Fibroblast of peridontal ligament (primary cell): ENCODE measurements around the gene DNAJB14.

ENCODE experiments used
- DNase-seq: peaks from one replicate; pipeline ENCODE4 v3.0.0-alpha.2; 2010; ENCODE audit errors: extremely low read depth

The DNAJB14 gene

DNA sequence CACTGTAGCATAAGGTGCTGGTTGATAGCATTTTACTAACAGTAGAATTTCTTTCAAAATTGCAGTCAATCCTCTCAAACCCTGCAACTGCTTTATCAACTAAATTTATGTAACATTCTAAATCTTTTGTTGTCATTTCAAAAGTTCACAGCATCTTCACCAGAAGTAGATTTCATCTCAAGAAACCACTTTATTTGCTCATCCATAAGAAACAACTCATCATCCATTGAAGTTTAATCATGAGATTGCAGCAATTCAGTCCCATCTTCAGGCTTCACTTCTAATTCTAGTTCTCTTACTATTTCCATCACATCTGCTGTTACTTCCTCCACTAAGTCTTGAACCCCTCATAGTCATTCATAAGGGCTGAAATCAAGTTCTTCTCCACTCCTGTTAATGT lies 73.8 kb downstream of the DNAJB14 start:
- no peak for DNase-seq

DNA sequence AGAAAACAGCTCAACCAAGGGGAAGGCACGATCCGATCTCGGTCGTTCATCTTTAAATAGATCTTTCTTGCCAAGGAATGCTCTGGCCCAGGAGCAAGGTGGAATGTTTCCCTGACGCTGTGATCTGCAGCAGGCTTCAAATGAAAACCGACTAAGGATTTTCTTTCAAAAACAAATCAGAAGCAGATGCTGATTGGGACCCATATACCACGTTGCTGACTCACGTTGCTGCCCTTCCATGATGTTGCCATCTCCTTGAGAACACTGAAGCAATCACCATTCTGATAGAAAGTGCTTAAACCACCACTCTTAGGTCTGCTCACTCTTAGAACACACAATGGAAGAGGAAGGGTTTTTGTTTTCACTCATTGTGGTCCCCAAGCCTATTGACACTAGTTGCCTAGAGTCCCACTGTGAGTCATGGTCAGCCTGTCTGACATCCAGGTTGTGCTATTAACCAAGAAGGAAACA lies 78.3 kb downstream of the DNAJB14 start:
- peak; percentile 95 for DNase-seq

DNA sequence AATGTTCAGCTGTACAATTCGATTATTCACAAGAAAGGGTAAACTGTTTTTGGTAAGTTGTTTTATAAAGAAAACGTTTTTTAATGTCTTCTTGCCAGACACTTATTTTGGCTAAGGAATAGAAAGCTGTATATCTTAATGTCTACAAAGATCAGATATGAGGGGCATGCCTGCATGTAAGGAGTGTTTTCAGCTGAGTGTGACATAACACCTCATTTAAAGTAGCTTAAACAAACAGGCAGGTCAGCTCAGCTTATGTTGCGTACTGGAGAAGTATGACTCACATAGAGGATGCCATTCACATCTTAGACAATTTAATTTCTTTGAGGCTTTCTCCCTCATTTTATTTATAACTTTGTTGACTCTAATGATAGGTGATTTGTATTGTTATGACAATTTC lies 82.6 kb downstream of the DNAJB14 start:
- peak; percentile 16 for DNase-seq

DNA sequence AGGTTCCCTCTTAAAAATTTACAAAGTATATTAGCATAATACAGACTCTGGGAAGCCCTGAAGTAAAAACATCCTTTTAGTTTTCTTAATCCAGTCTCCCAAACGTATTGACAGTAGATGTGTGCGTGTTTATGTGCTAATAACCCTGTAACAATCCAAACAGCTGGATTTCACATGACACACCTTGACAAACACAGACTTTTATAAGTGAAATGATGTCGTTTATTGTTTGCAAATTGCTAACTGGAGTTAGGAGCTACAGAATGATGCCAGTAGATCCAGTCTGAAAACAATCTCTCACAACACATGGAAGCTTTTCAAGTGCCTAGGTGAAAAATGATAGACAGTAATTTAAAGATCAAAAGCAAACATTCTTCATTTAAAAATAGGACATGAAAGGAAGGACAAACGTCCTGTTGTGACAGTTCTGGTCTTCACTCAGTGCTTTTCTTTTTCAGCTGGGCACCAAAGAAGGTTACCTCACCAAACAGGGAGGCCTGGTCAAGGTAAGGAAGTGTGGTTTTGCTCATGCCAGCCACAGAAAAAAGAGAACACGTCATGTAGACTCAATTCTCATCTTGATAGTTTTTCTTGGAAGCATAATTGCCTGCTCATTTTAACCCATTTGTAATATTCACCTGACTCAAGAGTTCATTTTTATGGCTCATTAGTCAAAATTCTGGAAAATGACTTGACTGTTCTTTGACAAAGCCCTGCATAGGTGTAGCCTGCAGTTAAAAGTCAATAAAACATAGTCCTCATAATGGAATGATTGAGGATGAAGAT lies 85.1 kb downstream of the DNAJB14 start:
- no peak for DNase-seq

DNA sequence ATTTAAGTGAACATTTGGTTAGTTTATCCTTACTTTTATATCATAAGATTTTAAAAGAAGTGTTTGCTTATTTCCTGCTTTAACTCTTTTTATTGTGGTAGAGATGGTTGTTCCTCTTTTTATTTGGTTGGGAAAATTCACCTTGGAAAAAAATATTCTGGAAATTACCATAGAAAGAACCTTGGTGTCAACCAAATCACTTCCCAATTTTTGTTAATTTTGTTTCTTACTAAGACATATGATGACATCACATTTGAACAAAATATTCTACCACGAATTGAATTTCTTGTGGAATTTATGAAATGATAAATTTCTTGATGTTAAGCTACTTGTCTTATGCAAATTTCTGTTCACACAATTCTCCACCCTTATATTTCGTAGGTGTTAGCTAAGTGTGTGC lies 85.9 kb downstream of the DNAJB14 start:
- no peak for DNase-seq

DNA sequence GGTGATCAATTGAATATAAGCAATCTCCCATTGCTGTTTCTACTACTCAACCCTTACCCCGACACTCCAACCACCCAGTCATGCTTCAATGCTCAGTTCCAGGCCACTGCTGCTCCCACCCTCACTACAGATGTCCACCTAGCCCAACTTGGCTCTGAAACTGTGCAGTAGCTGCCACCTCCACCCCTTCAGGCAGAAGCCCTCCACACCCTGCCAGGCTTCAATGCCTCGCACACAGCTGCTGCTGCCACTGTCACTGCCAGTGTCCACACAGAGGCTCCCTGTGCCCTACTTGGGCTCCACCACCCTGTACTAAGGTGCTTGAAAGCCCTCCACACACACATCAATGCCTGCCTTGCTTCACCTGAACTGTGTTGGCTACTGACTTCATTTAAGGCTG lies 86.8 kb downstream of the DNAJB14 start:
- DNase-seq = no peak

DNA sequence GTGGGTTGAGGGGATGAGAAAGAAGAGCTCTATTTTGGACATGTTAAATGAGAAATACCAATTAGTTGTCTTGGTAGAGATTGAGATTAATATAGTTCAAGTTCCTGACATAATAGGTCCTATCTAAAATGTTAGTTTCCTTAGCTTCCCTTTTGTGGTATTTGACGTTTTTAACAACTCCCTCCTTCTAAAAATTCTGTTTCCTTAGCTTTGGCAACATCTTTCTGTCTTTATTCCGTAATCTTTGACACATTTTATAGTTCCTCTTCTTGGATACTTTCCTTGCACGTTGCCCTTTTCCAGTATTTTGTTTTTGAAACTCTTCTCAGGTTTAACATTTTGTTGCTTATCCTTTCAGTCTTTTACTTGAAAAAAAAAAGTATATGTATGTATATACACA lies 89.1 kb downstream of the DNAJB14 start:
- DNase-seq = no peak

DNA sequence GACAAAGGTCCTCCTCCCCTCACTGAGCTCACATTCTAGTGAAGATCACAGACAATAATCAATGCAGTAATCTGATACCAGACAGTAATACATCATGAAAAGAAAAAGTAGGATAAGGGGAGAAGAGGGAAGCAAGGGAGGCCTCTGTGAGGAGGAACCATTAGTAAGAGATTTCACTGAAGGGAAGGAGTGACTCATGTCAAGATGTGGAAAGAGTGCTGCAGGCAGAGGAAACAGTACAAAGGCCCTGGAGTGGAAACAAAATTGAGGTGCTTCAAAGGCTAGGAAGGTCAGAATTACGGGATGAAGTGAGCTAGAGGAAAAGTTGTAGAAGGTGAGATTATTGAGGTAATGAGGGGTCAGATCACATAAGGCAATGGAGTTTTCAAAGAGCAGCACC lies 90.3 kb downstream of the DNAJB14 start:
- peak; percentile 54 for DNase-seq

DNA sequence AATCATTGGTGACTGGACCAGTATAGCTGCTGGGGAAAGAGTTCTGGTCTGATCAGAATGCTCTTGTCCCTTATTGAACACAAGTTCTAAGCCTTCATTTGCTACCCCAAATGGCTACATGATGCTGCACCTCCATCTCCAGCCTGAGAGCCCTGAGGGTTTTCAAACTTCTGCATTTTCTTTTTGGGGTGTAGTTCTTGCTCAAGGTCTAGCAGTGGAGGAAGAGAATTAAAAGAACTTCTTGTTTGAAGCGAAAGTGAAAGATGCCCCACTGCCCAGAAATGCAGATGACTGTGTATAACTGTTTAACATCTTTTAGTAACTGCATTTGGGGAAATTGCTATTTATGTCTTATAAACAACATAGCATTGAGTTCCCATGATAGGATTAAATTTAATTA lies 90.7 kb downstream of the DNAJB14 start:
- peak; percentile 16 for DNase-seq

DNA sequence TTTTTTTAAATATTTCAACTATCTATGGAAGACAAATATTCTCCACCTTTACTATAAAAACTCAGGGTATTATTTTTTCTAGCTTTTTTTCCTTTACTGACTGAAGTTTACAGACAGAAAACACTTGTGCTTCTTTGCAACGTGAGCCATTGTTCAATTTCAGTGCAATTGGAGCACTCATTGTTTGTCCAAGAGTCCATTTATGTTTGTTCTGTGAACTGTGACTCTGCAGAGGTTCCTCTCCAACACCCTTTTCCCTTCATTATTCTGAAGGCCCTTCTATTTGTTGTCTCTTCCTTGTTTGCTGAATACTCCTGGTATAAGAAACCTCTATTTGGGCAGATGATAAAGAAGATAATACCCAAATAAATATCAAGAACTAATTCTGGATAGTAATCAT lies 92.4 kb downstream of the DNAJB14 start:
- no peak for DNase-seq

DNA sequence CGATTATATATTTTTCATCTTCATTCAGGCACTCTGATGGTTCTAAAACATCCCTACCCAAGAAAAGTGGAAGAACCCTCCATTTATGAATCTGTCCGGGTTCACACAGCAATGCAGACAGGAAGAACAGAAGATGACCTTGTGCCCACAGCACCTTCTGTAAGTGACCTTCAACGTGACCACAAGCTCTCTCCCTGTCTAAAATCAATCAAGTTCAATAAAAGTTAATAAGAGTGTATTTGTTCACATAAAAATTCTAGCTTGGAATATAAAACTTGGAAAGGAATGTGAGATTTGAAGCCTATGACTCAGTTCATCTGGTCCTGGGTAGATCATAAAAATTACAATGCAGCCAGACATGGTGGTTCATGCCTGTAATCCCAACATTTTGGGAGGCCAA lies 93.2 kb downstream of the DNAJB14 start:
- no peak for DNase-seq

DNA sequence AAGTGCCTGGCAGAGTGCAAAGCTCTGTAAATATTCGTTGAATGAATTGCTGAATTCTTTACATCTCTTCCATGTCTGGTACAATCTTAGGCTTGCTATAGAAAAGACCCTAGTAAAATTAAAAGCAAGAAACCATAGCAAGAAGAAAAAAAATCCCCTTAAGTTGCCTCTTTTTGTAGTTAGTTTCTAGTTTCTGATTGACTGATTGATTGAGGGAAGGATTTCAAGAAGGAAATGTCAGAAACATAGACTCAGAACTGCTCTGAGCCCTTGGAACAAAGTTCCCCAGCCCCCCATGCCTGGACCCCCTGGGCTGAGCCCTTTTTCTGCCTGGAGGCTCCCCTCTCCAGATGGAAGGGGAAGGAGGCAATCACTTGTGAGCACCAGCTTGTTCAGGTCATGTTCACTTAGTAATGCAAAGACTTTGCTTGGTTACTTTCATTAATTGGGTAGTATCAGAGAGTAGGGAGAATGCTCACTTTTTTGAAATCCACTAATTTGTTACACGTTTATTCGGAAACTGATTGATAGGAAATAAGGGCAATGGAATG lies 94.1 kb downstream of the DNAJB14 start:
- no peak for DNase-seq

DNA sequence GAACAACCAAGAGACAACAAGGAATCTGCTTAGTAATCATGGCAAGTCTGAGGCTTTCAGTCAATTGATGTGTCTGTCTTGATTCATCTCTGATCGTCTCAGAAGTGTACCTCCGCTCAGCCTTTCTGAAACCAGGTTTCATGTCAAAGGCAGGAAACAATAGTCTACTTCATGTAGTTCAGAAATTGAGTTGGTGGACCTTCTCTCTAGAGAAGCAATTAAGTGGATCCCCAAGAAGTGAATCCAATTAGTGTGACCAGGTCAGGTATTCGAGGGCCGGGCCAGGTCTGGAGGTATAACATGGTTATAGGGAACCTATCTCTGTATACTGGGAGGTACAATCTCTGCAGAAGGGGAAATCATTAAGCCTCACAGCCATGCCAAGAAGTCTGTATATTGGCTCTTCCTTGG lies 97.8 kb downstream of the DNAJB14 start:
- no peak for DNase-seq

DNA sequence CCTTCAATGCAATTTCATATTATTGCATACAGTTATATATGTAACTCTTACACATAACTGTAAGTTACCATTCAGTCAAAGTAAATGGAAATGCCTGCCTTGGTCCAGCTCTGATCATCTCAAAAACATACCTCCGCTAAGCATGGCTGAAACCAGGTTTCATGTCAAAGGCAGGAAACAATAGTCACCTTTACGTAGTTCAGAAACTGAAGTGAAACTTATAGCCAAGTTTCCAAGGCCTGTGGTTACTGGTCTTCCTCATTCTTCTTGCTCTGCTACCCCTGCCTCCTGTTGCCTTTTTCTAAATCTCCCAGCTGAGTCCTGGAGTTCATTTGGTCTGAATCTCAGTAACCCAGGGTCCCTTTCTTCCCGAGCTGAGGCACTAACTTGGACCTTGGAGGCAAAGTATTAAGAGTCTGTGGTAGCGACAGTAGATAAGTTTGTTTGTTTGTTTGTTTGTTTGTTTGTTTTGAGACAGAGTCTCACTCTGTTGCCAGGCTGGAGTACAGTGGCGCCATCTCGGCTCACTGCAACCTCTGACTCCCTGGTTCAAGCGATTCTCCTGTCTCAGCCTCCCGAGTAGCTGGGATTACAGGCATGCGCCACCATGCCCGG lies 98.9 kb downstream of the DNAJB14 start:
- DNase-seq = no peak

DNA sequence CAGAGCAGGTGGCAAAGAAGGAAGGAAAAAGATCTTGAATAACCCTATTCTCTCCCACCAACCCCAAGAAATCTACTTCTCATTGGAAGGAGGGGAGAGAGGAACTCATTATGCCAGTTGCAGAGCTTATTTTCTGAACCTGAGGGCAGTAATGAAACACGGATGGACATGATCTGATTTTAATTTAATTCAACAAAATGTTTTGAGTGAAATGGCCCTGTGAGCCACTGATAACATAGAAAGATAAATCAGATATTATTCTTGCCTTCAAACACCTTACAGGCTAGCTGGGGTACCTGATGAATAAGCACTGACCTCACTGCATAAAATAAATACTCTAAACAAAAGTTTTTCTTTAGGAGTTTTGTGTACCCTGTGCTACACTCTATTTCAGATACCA lies 99.5 kb downstream of the DNAJB14 start:
- no peak for DNase-seq
